Common myeloid progenitor, CD34-positive (primary cell): ENCODE data around the gene WFDC12.

Experiments used
- CTCF ChIA-PET: fragments of 350-600 bp; sonication (Branson Sonifier 250); formaldehyde crosslinking; loops from one replicate; lab custom pipeline; 2021; ENCODE audit warnings: antibody characterized with exemption; lab: Charles Lee
- POLR2A ChIA-PET: fragments of 350-600 bp; sonication (Branson Sonifier 250); formaldehyde crosslinking; loops from one replicate; lab custom pipeline; 2021; ENCODE audit warnings: antibody characterized with exemption; lab: Charles Lee
- DNase-seq, 3 donors: peaks; one replicate each; pipeline versions ENCODE4 v3.0.0 to v3.0.0-alpha.2; 2013
- H3K27ac ChIP-seq, 2 experiments: 1 replicate in 1 of 2; 2 replicates in 1 of 2; pipeline ENCODE4 v1.7.0; 2013; ENCODE audit warnings: inconsistent platforms in 2 of 2, low read length in 2 of 2, mild to moderate bottlenecking in 2 of 2, low read depth in 1 of 2, moderate library complexity in 1 of 2; ENCODE audit not compliant: severe bottlenecking in 2 of 2, insufficient read depth in 1 of 2, poor library complexity in 1 of 2
- H3K27me3 ChIP-seq, 5 experiments: replicated peaks in 2 of 5; 1 replicate in 3 of 5; 2 replicates in 2 of 5; pipeline versions ENCODE4 v1.6.1 to v1.7.0; 2013; ENCODE audit warnings: low read length in 4 of 5, mild to moderate bottlenecking in 2 of 5, moderate library complexity in 2 of 5, inconsistent platforms in 1 of 5; ENCODE audit not compliant: insufficient read depth in 5 of 5, control insufficient read depth in 4 of 5
- H3K36me3 ChIP-seq, 4 experiments: 1 replicate in 2 of 4; 2 replicates in 2 of 4; pipeline versions ENCODE4 v1.6.1 to v1.7.0; 2013; ENCODE audit warnings: low read length in 3 of 4, control low read depth in 1 of 4, mild to moderate bottlenecking in 1 of 4; ENCODE audit not compliant: control insufficient read depth in 4 of 4, insufficient read depth in 4 of 4
- H3K4me1 ChIP-seq, 4 experiments: 1 replicate in 3 of 4; 2 replicates in 1 of 4; pipeline versions ENCODE4 v1.6.1 to v1.7.1; 2013; ENCODE audit warnings: low read length in 3 of 4, mild to moderate bottlenecking in 3 of 4, control low read depth in 1 of 4, inconsistent platforms in 1 of 4, moderate library complexity in 1 of 4; ENCODE audit not compliant: control insufficient read depth in 4 of 4, insufficient read depth in 4 of 4; ENCODE audit errors: control extremely low read depth in 1 of 4
- H3K4me3 ChIP-seq, 7 experiments: 1 replicate in 4 of 7; 2 replicates in 3 of 7; pipeline versions ENCODE4 v1.5.1 to v1.7.0; 2013; ENCODE audit warnings: mild to moderate bottlenecking in 7 of 7, low read length in 6 of 7, moderate library complexity in 6 of 7, inconsistent platforms in 2 of 7, low read depth in 2 of 7, control low read depth in 1 of 7; ENCODE audit not compliant: insufficient read depth in 4 of 7, control insufficient read depth in 1 of 7; ENCODE audit errors: extremely low read depth in 1 of 7
- H3K9me3 ChIP-seq, 5 experiments: 1 replicate in 4 of 5; 2 replicates in 1 of 5; pipeline versions ENCODE4 v1.6.1 to v1.7.1; 2013; ENCODE audit warnings: low read length in 4 of 5, mild to moderate bottlenecking in 2 of 5, inconsistent platforms in 1 of 5, low read depth in 1 of 5, moderate library complexity in 1 of 5; ENCODE audit not compliant: control insufficient read depth in 4 of 5, insufficient read depth in 2 of 5; ENCODE audit errors: control extremely low read depth in 1 of 5
- WGBS: methylation state at CpG from one replicate; pipeline ENCODE4 v1.1.5; 2013; ENCODE audit not compliant: insufficient coverage; 5-methylcytosine and 5-hydroxymethylcytosine counted together

WFDC12 gene

DNA sequence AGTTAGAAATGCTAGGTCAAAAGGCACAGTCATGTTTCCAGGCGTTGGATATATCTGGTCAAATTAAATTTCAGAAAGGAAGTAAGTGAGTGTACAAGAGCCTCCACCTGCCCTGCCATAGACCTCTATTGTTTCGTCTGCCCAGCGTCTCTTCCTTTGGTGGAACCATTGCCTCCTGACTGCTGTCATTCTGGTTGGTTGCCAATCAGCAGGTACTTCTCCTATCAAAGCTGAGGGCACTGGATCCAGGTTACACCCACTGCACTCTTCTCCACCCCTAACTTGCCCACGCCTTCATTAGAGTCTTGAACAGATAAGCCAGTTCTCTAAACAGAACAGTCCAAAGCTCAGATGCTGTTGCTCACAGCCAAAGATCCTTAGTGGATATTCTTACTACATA lies 6.7 kb downstream of the WFDC12 start:
- ChIA-PET CTCF (interaction anchor here (0.9 to 1.1 kb wide), 2 partner anchors 11 to 13 kb away, joined by 3 to 4 read pairs; no protein-coding TSS in a partner anchor), POLR2A (no interaction called here)
- DNase-seq: no peak
- 86% methylated on average over 4 of the region's 4 CpGs for WGBS
- peaks cover 2 to 17% (median 13%) of the 10 kb centered on the region in 5 experiments for H3K27me3 ChIP-seq
- no peak overlapping the region for H3K4me3 ChIP-seq
- no peaks in the 10 kb centered on the region for H3K36me3 ChIP-seq
- H3K4me1 ChIP-seq: no peaks in the 10 kb centered on the region
- peaks cover 0 to 5% (median 0%) of the 10 kb centered on the region in 5 experiments for H3K9me3 ChIP-seq
- H3K27ac ChIP-seq: no peak overlapping the region

- WGBS: 94% methylated on average over 3 of the region's 4 CpGs
- ChIA-PET CTCF (interaction anchor here (1.7 kb wide), 1 partner anchor 22 kb away, joined by 3 read pairs; no protein-coding TSS in a partner anchor), POLR2A (no interaction called here)
- peaks cover 2 to 24% (median 13%) of the 10 kb centered on the region in 5 experiments for H3K27me3 ChIP-seq
- no peak overlapping the region for H3K27ac ChIP-seq
- no peak overlapping the region for H3K4me3 ChIP-seq
- DNase-seq: no peak
- H3K4me1 ChIP-seq: no peaks in the 10 kb centered on the region
- peaks cover 0 to 4% (median 0%) of the 10 kb centered on the region in 5 experiments for H3K9me3 ChIP-seq
- H3K36me3 ChIP-seq: no peaks in the 10 kb centered on the region
Measured at GRCh38 chr20:45115829-45116228, 8.4 kb downstream of the WFDC12 start.

DNA sequence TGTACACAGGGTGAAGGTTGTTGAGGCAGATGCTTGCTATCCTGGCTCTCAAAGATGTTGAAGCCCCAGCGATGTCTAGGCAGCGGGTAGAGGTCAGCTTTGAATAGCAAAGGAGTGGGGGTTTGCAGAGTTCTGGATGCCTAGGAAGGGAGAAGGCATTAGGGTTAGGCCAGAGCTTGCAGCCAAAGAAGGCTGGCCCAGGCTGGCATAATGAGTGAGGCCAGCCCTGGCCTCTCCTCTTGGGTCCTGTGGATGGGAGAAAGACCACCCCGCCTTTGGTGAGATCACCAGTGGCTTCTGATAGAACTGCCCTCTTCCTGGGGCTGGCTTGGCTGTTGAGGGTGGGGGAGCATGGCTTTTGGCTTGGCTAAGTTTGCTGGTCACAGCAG lies 8.9 kb downstream of the WFDC12 start:
- H3K27ac ChIP-seq: no peak overlapping the region
- no peak for DNase-seq
- no peaks in the 10 kb centered on the region for H3K36me3 ChIP-seq
- no peaks in the 10 kb centered on the region for H3K4me1 ChIP-seq
- H3K9me3 ChIP-seq: no peaks in the 10 kb centered on the region
- WGBS: 89% methylated on average over 1 of the region's 3 CpGs
- ChIA-PET POLR2A (no interaction called here), CTCF (interaction anchor here (0.8 to 4.4 kb wide), 3 partner anchors 22 to 104 kb away, joined by 3 to 25 read pairs (median 3); no protein-coding TSS in a partner anchor)
- H3K27me3 ChIP-seq: peaks cover 0 to 24% (median 12%) of the 10 kb centered on the region in 5 experiments
- H3K4me3 ChIP-seq: no peak overlapping the region

GRCh38 chr20:45114465-45115385 lies 9.5 kb downstream of the WFDC12 start, which contains the start of gene WFDC5:
Gene WFDC5 (minus strand): TSS chr20:45115174. CDS start chr20:45115083, 91 bp downstream.
- H3K27me3 ChIP-seq: peaks cover 0 to 27% (median 11%) of the 10 kb centered on the region in 5 experiments
- POLR2A ChIA-PET: no interaction called here
- 65% methylated on average over 7 of the region's 16 CpGs for WGBS
- no peak within 1 kb of the TSS for H3K27ac ChIP-seq
- CTCF ChIA-PET: interaction anchor here (0.8 to 4.4 kb wide), 3 partner anchors 25 to 104 kb away, joined by 3 to 25 read pairs (median 3); no protein-coding TSS in a partner anchor
- H3K4me3 ChIP-seq: no peak within 1 kb of the TSS
- peak in 1 of 3 donors; percentile 19 for DNase-seq
- H3K9me3 ChIP-seq: no peaks in the 10 kb centered on the region
- no peaks in the 10 kb centered on the region for H3K4me1 ChIP-seq
- H3K36me3 ChIP-seq: no peaks in the 10 kb centered on the region

- Histone ChIP-seq H3K27ac (no peak overlapping the region), H3K4me1 (no peaks in the 10 kb centered on the region), H3K36me3 (no peaks in the 10 kb centered on the region), H3K9me3 (no peaks in the 10 kb centered on the region), H3K27me3 (peaks cover 0 to 30% (median 11%) of the 10 kb centered on the region in 5 experiments), H3K4me3 (no peak overlapping the region)
- WGBS: 100% methylated on average over 3 of the region's 3 CpGs
- POLR2A ChIA-PET: no interaction called here
- CTCF ChIA-PET: interaction anchor here (0.9 to 4.4 kb wide), 5 partner anchors 26 to 85 kb away, joined by 3 to 25 read pairs (median 3); no protein-coding TSS in a partner anchor
- DNase-seq: no peak
Measured at GRCh38 chr20:45113865-45114264, 10.4 kb downstream of the WFDC12 start.

- POLR2A ChIA-PET: interaction anchor here (0.6 kb wide), 1 partner anchor 564 kb away, joined by 3 read pairs; no protein-coding TSS in a partner anchor
- no peak overlapping the region for H3K27ac ChIP-seq
- DNase-seq: no peak
- H3K4me1 ChIP-seq: no peaks in the 10 kb centered on the region
- no peaks in the 10 kb centered on the region for H3K36me3 ChIP-seq
- no peak overlapping the region for H3K4me3 ChIP-seq
- CTCF ChIA-PET: interaction anchor here (0.7 to 5.1 kb wide), 7 partner anchors 11 to 179 kb away, joined by 3 to 49 read pairs (median 3); partner anchors contain the start of gene WFDC12
- no peaks in the 10 kb centered on the region for H3K9me3 ChIP-seq
- H3K27me3 ChIP-seq: peaks cover 0 to 34% (median 15%) of the 10 kb centered on the region in 5 experiments
Measured at GRCh38 chr20:45112754-45113153, 11.5 kb downstream of the WFDC12 start.
